OCI-LY7 (cell line): Measurements from ENCODE around the gene TNRC6C.

Source experiments
- CTCF ChIP-seq: fragments of 200-600 bp; sonication (generic); conservative IDR thresholded peaks from 2 replicates; pipeline ENCODE4 v1.5.1; 2014; ENCODE audit warnings: mild to moderate bottlenecking, antibody characterized with exemption, low read length, moderate library complexity, mixed read lengths
- EZH2phosphoT487 ChIP-seq: fragments of 200-600 bp; sonication (generic); IDR thresholded peaks from 2 replicates; pipeline ENCODE4 v1.6.1; 2018; ENCODE audit warnings: low read depth, borderline replicate concordance, mild to moderate bottlenecking, mixed run types, antibody characterized with exemption, low read length, moderate library complexity, mixed read lengths

DNA sequence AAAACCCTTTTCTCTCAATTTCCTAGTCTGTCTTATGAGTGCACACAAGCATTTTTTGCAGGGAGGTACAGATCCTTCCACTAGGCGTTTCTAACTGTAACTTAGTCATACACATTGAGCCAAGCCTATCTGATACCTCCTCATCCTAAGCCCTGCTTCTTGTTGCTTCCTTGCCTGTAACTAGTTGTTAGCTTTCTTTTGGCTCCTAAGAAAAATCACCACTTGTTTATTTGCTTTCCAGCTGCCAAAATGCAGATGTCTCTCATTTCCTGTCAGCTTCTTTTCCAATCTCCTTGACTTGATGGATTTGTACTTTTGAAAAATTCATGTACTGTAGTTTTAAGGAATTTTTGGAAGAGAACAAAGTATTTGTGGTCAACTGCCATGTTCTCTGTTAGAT is 73.7 kb downstream of the TNRC6C start:
- TF ChIP-seq CTCF (no peak), EZH2phosphoT487 (no peak)
